CD4-positive, CD25-positive, alpha-beta regulatory T cell (primary cell): ENCODE measurements around the gene SPINT2. TPM values are rescaled to one million over a fixed set of nuclear protein-coding genes. Genes with fewer than 3 reads are reported as not detected.
A peak's percentile ranks its signal among the peaks of the same experiment; 100 is the strongest.

Experiments used
- ATAC-seq, 2 donors: fragments of 150-1000 bp; cut with Tn5 transposase; one replicate each; pipeline ENCODE4 v1.10.0; 2021; ENCODE audit warnings: low read depth in 2 of 2, moderate number of reproducible peaks in 2 of 2, moderate library complexity in 1 of 2
- DNase-seq, 3 donors: peaks; one replicate each; pipeline versions ENCODE4 v3.0.0 to v3.0.0-alpha.2; 2012 to 2022; ENCODE audit warnings: mixed read lengths in 1 of 3
- H3K27ac ChIP-seq: one replicate; pipeline ENCODE4 v1.7.0; 2013; ENCODE audit warnings: mild to moderate bottlenecking, low read length; ENCODE audit not compliant: insufficient read depth, poor library complexity, severe bottlenecking
- H3K27me3 ChIP-seq: one replicate; pipeline ENCODE4 v1.7.0; 2013; ENCODE audit warnings: low read length; ENCODE audit not compliant: control insufficient read depth, insufficient read depth
- H3K36me3 ChIP-seq: one replicate; pipeline ENCODE4 v1.7.0; 2013; ENCODE audit warnings: mild to moderate bottlenecking, low read length, moderate library complexity; ENCODE audit not compliant: control insufficient read depth, insufficient read depth
- H3K4me1 ChIP-seq: 2 replicates; pipeline ENCODE4 v1.7.0; 2013; ENCODE audit warnings: mild to moderate bottlenecking, low read length; ENCODE audit not compliant: insufficient read depth, control insufficient read depth, poor library complexity, severe bottlenecking
- H3K4me3 ChIP-seq: one replicate; pipeline ENCODE4 v1.7.0; 2013; ENCODE audit warnings: low read depth, mild to moderate bottlenecking, low read length, moderate library complexity
- H3K9me3 ChIP-seq, 2 experiments: 1 replicate in 1 of 2; 2 replicates in 1 of 2; pipeline ENCODE4 v1.7.0; 2013; ENCODE audit warnings: low read length in 2 of 2, mild to moderate bottlenecking in 1 of 2, moderate library complexity in 1 of 2; ENCODE audit not compliant: control insufficient read depth in 2 of 2
- H3K27ac Mint-ChIP-seq, 3 donors: one replicate each; pipeline ENCODE4 v1.8.0; 2020 to 2022; ENCODE audit warnings: mild to moderate bottlenecking in 3 of 3, mixed read lengths in 3 of 3, moderate library complexity in 2 of 3
- H3K27me3 Mint-ChIP-seq: one replicate; pipeline ENCODE4 v1.8.0; 2022; ENCODE audit warnings: mild to moderate bottlenecking, mixed read lengths
- H3K36me3 Mint-ChIP-seq: one replicate; pipeline ENCODE4 v1.8.0; 2020; ENCODE audit warnings: mixed read lengths
- H3K4me1 Mint-ChIP-seq, 4 donors: one replicate each; pipeline ENCODE4 v1.8.0; 2020 to 2022; ENCODE audit warnings: mixed read lengths in 4 of 4, mild to moderate bottlenecking in 1 of 4
- H3K4me3 Mint-ChIP-seq, 4 donors: one replicate each; pipeline ENCODE4 v1.8.0; 2020 to 2022; ENCODE audit warnings: mild to moderate bottlenecking in 4 of 4, mixed read lengths in 4 of 4, moderate library complexity in 3 of 4
- H3K9me3 Mint-ChIP-seq, 7 donors: one replicate each; pipeline ENCODE4 v1.8.0; 2020 to 2022; ENCODE audit warnings: mixed read lengths in 7 of 7, mild to moderate bottlenecking in 3 of 7, moderate library complexity in 2 of 7
- polyA plus RNA-seq, 4 donors: library from polyadenylated mRNA; unstranded; fragments of 300-500 nt; fragmentation: Illumina TruSeq; gene quantifications; one replicate each; pipeline ENCODE4 v1.2.3, GENCODE V29; 2021
- total RNA-seq: library from RNA; stranded (reverse); gene quantifications from one replicate; pipeline ENCODE4 v1.2.3, GENCODE V29; 2022

Gene SPINT2
- total and polyA plus RNA-seq, 5 donors from 2014 or later: 15.6 to 70.4 (median 40.0) TPM

GRCh38 chr19:38265921-38266429 is 1.6 kb downstream of the SPINT2 start:
- DNase-seq (no peak), ATAC-seq (no peak)
- no peaks in the 10 kb centered on the region for H3K9me3 ChIP-seq
- Mint-ChIP-seq H3K4me3 (peak overlapping the region in 1 of 4 donors; percentile 43), H3K27ac (peak overlapping the region; percentile 52 to 80 (median 68)), H3K9me3 (peaks cover 0 to 1% (median 0%) of the 10 kb centered on the region in 7 donors), H3K36me3 (peaks cover 7% of the 10 kb centered on the region), H3K4me1 (peaks cover 0 to 42% (median 21%) of the 10 kb centered on the region in 4 donors), H3K27me3 (peaks cover 10% of the 10 kb centered on the region)
- no peaks in the 10 kb centered on the region for H3K27me3 ChIP-seq
- no peak overlapping the region for H3K27ac ChIP-seq
- no peak overlapping the region for H3K4me3 ChIP-seq
- H3K4me1 ChIP-seq: peaks cover 18% of the 10 kb centered on the region
- no peaks in the 10 kb centered on the region for H3K36me3 ChIP-seq

- no peak for ATAC-seq
- H3K27me3 ChIP-seq: no peaks in the 10 kb centered on the region
- DNase-seq: no peak
- H3K36me3 ChIP-seq: no peaks in the 10 kb centered on the region
- Mint-ChIP-seq H3K27ac (no peak overlapping the region), H3K4me1 (peaks cover 0 to 42% (median 21%) of the 10 kb centered on the region in 4 donors), H3K4me3 (peak overlapping the region in 2 of 4 donors; percentile 4 to 44), H3K27me3 (peaks cover 10% of the 10 kb centered on the region), H3K36me3 (peaks cover 7% of the 10 kb centered on the region), H3K9me3 (peaks cover 0 to 1% (median 0%) of the 10 kb centered on the region in 7 donors)
- peaks cover 18% of the 10 kb centered on the region for H3K4me1 ChIP-seq
- no peak overlapping the region for H3K4me3 ChIP-seq
- H3K27ac ChIP-seq: no peak overlapping the region
- H3K9me3 ChIP-seq: no peaks in the 10 kb centered on the region
Measured at GRCh38 chr19:38266981-38267597, 2.7 kb downstream of the SPINT2 start.

GRCh38 chr19:38267761-38268483 is 3.5 kb downstream of the SPINT2 start:
- no peak for DNase-seq
- no peaks in the 10 kb centered on the region for H3K27me3 ChIP-seq
- Mint-ChIP-seq H3K36me3 (peaks cover 7% of the 10 kb centered on the region), H3K9me3 (peaks cover 0 to 1% (median 0%) of the 10 kb centered on the region in 7 donors), H3K27me3 (peaks cover 10% of the 10 kb centered on the region), H3K4me3 (no peak overlapping the region), H3K4me1 (peaks cover 0 to 40% (median 20%) of the 10 kb centered on the region in 4 donors), H3K27ac (peak overlapping the region; percentile 26 to 76 (median 49))
- H3K9me3 ChIP-seq: no peaks in the 10 kb centered on the region
- peaks cover 18% of the 10 kb centered on the region for H3K4me1 ChIP-seq
- H3K4me3 ChIP-seq: no peak overlapping the region
- no peak overlapping the region for H3K27ac ChIP-seq
- H3K36me3 ChIP-seq: no peaks in the 10 kb centered on the region
- no peak for ATAC-seq

GRCh38 chr19:38268539-38268938 is 4.2 kb downstream of the SPINT2 start:
- H3K4me1 Mint-ChIP-seq: peaks cover 0 to 37% (median 18%) of the 10 kb centered on the region in 4 donors
- ATAC-seq: no peak
- H3K9me3 Mint-ChIP-seq: peaks cover 0 to 1% (median 0%) of the 10 kb centered on the region in 7 donors
- H3K4me3 Mint-ChIP-seq: peak overlapping the region in 1 of 4 donors; percentile 2
- H3K36me3 Mint-ChIP-seq: peaks cover 9% of the 10 kb centered on the region
- peaks cover 18% of the 10 kb centered on the region for H3K4me1 ChIP-seq
- H3K9me3 ChIP-seq: no peaks in the 10 kb centered on the region
- H3K27me3 ChIP-seq: no peaks in the 10 kb centered on the region
- peaks cover 10% of the 10 kb centered on the region for H3K27me3 Mint-ChIP-seq
- no peak for DNase-seq
- H3K4me3 ChIP-seq: no peak overlapping the region
- H3K27ac ChIP-seq: no peak overlapping the region
- no peaks in the 10 kb centered on the region for H3K36me3 ChIP-seq
- H3K27ac Mint-ChIP-seq: peak overlapping the region in 2 of 3 donors; percentile 26 to 49

GRCh38 chr19:38270587-38271167 is 6.3 kb downstream of the SPINT2 start:
- Histone ChIP-seq H3K9me3 (no peaks in the 10 kb centered on the region), H3K4me1 (no peaks in the 10 kb centered on the region), H3K27me3 (no peaks in the 10 kb centered on the region), H3K27ac (no peak overlapping the region), H3K4me3 (no peak overlapping the region), H3K36me3 (no peaks in the 10 kb centered on the region)
- DNase-seq: no peak
- ATAC-seq: no peak
- H3K27me3 Mint-ChIP-seq: no peaks in the 10 kb centered on the region
- peaks cover 12% of the 10 kb centered on the region for H3K36me3 Mint-ChIP-seq
- H3K4me3 Mint-ChIP-seq: no peak overlapping the region
- H3K4me1 Mint-ChIP-seq: peaks cover 0 to 22% (median 5%) of the 10 kb centered on the region in 4 donors
- H3K27ac Mint-ChIP-seq: no peak overlapping the region
- peaks cover 0 to 1% (median 0%) of the 10 kb centered on the region in 7 donors for H3K9me3 Mint-ChIP-seq

- Mint-ChIP-seq H3K4me3 (no peak overlapping the region), H3K36me3 (peaks cover 12% of the 10 kb centered on the region), H3K27me3 (no peaks in the 10 kb centered on the region), H3K9me3 (no peaks in the 10 kb centered on the region), H3K4me1 (peaks cover 0 to 2% (median 0%) of the 10 kb centered on the region in 4 donors), H3K27ac (no peak overlapping the region)
- ATAC-seq (no peak), DNase-seq (no peak)
- Histone ChIP-seq H3K27ac (no peak overlapping the region), H3K4me3 (no peak overlapping the region), H3K36me3 (no peaks in the 10 kb centered on the region), H3K4me1 (no peaks in the 10 kb centered on the region), H3K9me3 (no peaks in the 10 kb centered on the region), H3K27me3 (no peaks in the 10 kb centered on the region)
Measured at GRCh38 chr19:38273499-38273898, 9.1 kb downstream of the SPINT2 start.

GRCh38 chr19:38274739-38275138 is 10.4 kb downstream of the SPINT2 start:
- Mint-ChIP-seq H3K27me3 (no peaks in the 10 kb centered on the region), H3K4me3 (no peak overlapping the region), H3K9me3 (no peaks in the 10 kb centered on the region), H3K4me1 (peaks cover 0 to 2% (median 0%) of the 10 kb centered on the region in 4 donors), H3K27ac (no peak overlapping the region), H3K36me3 (peaks cover 12% of the 10 kb centered on the region)
- H3K4me3 ChIP-seq: no peak overlapping the region
- H3K36me3 ChIP-seq: no peaks in the 10 kb centered on the region
- H3K27ac ChIP-seq: no peak overlapping the region
- ATAC-seq (no peak), DNase-seq (no peak)
- H3K27me3 ChIP-seq: no peaks in the 10 kb centered on the region
- no peaks in the 10 kb centered on the region for H3K9me3 ChIP-seq
- no peaks in the 10 kb centered on the region for H3K4me1 ChIP-seq
